OCI-LY7 (cell line): ENCODE measurements around the gene NLRC3.

Experiments used
- EZH2phosphoT487 ChIP-seq: fragments of 200-600 bp; sonication (generic); IDR thresholded peaks from 2 replicates; pipeline ENCODE4 v1.6.1; 2018; ENCODE audit warnings: low read depth, borderline replicate concordance, mild to moderate bottlenecking, mixed run types, antibody characterized with exemption, low read length, moderate library complexity, mixed read lengths
- TF ChIP-seq, protein P1 (sequence below): fragments of 200-600 bp; sonication (generic); conservative IDR thresholded peaks from 2 replicates; pipeline ENCODE4 v1.5.1; 2014; ENCODE audit warnings: mild to moderate bottlenecking, antibody characterized with exemption, low read length, moderate library complexity, mixed read lengths

DNA sequence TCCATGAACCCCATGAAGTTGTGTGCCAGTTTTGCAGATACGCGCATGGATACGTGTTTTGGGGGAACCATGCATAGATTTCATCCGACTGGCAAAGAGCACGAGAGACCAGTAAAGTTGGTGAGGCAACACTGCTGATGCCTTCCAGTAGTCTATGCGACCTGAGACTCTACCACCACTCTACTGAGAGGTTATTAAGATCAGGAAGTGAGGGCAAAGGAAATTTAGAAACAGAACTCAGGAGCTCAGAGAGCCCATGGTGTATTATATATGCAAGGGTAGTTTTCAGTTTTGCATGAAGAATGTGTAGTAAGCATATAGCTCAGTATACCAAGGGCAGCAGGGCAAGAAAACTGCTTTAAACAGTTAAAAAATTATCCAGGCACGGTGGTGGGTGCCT lies 30.0 kb upstream of the NLRC3 start:
- TF ChIP-seq EZH2phosphoT487 = no peak
- TF ChIP-seq, protein P1, sequence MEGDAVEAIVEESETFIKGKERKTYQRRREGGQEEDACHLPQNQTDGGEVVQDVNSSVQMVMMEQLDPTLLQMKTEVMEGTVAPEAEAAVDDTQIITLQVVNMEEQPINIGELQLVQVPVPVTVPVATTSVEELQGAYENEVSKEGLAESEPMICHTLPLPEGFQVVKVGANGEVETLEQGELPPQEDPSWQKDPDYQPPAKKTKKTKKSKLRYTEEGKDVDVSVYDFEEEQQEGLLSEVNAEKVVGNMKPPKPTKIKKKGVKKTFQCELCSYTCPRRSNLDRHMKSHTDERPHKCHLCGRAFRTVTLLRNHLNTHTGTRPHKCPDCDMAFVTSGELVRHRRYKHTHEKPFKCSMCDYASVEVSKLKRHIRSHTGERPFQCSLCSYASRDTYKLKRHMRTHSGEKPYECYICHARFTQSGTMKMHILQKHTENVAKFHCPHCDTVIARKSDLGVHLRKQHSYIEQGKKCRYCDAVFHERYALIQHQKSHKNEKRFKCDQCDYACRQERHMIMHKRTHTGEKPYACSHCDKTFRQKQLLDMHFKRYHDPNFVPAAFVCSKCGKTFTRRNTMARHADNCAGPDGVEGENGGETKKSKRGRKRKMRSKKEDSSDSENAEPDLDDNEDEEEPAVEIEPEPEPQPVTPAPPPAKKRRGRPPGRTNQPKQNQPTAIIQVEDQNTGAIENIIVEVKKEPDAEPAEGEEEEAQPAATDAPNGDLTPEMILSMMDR = no peak
